GM12801 (cell line): ENCODE results near the gene PAXX.

ENCODE experiments used
- TF ChIP-seq, protein P1 (sequence below): IDR thresholded peaks from one replicate; pipeline ENCODE4 v1.5.1; 2011; ENCODE audit warnings: control low read depth; ENCODE audit not compliant: insufficient read length; ENCODE audit errors: extremely low read depth

PAXX gene

DNA sequence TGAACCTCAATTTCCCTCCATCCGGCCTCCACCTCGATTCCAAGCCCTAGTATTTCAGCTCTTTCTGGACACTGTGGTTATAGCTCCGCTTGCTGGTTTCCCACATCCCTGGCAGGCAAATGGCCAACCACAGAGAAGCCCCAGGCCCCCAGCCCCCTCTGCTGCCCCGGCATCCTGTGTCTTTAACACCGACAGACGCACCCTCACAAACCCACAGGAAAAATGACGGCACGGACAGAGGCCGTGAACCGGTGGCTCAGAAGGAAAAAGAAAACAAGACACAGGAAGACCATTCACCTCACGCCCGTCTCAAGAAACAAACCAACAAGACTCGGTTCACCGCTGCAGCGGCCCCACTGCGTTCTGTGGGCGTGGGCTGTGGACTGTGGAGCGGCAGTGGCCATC is 5.6 kb downstream of the PAXX start:
- TF ChIP-seq, protein P1, sequence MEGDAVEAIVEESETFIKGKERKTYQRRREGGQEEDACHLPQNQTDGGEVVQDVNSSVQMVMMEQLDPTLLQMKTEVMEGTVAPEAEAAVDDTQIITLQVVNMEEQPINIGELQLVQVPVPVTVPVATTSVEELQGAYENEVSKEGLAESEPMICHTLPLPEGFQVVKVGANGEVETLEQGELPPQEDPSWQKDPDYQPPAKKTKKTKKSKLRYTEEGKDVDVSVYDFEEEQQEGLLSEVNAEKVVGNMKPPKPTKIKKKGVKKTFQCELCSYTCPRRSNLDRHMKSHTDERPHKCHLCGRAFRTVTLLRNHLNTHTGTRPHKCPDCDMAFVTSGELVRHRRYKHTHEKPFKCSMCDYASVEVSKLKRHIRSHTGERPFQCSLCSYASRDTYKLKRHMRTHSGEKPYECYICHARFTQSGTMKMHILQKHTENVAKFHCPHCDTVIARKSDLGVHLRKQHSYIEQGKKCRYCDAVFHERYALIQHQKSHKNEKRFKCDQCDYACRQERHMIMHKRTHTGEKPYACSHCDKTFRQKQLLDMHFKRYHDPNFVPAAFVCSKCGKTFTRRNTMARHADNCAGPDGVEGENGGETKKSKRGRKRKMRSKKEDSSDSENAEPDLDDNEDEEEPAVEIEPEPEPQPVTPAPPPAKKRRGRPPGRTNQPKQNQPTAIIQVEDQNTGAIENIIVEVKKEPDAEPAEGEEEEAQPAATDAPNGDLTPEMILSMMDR, result no peak

DNA sequence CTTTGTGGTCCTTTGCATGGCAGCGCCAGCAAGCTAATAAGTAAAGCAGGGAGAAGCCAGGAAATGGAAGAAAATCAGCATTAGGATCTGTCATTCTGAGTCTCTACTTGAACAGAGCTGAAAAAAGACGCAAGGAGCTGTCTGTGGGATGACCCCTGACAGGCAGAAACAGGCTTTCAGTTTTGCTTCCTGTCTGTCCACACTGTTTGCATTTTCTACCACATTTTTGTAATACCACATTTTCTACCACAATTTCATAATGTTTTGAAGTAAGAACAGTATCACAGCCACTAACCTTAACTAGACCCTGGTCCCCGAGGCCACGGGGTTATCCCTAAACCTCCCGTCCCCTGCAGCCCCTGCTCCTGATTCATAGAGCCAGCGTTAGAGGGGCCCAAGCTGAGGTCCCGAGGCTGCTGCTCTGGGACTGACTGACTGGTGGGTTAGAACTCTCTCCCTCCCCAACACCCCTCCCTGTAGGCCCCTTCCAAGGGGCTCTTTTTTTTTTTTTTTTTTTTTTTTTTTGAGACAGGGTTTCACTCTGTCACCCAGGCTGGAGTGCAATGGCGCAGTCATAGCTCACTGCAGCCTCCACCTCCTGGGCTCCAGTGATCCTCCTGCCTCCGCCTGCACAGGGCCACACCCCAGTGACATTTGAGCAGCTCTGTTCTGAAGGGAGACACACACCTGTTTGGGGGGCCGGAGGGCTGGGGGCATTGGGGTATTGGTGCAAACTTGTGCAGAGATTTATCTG is 8.1 kb downstream of the PAXX start:
- TF ChIP-seq, protein P1, result no peak

DNA sequence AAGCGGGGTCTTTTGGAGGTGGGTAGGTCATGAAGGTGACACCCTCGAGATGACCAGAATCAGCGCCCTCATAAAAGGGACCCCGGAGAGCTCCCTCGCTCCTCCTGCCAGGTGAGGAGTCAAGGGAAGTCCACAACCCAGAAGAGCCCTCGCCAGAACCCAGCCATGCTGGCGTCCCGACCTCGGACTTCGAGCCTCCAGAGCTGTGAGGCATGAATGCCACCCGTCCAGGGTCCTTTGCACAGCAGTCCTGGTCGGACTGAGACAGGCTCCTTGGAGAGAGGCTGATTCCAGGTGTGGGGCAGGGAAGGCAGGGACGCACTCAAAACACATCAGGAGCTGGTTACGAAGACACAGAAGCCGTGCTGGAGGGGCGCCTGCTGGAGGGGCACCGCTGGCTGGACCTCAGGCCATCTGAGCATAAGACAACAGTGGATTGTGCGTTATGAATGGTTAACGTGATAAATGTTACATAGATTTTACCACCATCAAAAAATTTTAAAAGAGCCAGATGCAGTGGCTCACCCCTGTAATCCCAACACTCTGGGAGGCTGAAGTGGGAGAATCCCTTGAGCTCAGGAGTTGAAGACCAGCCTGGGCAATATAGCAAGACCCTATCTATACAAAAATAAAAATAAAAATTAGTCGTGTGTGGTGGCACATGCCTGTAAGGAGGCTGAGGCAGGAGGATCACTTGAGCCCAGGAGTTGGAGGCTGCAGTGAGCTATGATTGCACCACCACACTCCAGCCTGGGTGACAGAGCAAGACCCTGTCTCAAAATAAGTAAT is 9.8 kb downstream of the PAXX start:
- TF ChIP-seq, protein P1, result no peak

DNA sequence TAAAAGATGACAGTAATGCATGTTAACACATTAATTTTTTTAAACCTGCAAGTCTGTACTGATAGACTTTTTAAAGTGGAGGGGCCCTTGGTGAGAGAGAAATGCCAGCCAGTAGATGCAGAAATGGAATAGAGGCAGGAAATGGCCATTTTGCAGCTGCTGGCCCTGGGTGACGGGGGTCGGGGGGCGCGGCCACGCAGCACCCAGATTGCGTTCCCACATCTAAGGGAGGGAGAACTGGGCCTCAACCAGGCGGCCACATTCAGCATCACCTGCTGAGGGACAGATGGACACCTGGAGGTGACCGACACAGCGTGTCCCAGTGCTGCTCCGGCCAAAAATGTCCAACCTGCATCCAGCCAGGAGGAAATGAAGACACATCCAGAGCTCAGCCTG is 10.4 kb downstream of the PAXX start:
- TF ChIP-seq, protein P1, result no peak

DNA sequence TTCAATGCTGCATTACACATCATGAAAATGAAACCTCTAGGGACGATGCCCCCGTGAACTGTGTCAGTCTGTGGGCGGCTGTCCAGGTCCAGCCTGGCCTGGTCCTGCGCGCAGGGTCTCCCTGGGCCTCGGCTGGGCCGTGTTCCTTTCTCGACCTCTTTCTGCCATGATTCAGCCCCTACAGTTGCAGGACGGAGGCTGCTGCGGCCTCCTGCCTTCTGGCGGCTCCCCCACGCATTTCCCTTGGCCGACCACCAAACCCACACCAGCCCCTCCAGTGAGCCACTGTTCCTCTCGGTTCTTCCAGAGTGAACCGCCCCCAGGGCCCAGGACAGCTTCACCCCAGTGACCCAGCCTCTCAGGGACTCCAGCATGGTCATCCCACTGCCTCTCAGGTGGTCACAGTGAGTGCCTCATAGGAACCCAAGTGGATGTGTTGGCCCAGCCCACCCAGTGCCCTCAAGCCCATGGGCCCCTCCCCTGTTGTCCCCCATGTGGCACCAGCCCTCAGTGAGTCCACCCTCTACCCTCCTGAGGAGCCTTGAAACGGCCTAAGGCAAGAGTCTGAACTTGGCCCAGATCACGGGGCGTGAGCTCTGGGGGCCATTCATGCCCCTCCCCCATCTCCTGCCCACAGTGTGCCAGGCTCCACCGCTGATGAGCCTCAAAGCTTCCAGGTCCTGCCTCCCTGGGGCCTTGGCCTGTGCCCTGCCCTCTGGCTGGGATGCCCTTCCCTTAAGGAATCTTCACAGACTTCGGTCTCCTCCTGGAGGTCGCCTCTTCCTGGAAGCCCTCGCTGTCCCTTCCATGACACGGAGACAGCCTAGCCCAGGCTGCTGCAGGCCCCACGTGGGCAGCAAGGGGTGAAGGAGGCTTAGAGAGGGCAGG is 14.1 kb downstream of the PAXX start:
- TF ChIP-seq, protein P1, result no peak

DNA sequence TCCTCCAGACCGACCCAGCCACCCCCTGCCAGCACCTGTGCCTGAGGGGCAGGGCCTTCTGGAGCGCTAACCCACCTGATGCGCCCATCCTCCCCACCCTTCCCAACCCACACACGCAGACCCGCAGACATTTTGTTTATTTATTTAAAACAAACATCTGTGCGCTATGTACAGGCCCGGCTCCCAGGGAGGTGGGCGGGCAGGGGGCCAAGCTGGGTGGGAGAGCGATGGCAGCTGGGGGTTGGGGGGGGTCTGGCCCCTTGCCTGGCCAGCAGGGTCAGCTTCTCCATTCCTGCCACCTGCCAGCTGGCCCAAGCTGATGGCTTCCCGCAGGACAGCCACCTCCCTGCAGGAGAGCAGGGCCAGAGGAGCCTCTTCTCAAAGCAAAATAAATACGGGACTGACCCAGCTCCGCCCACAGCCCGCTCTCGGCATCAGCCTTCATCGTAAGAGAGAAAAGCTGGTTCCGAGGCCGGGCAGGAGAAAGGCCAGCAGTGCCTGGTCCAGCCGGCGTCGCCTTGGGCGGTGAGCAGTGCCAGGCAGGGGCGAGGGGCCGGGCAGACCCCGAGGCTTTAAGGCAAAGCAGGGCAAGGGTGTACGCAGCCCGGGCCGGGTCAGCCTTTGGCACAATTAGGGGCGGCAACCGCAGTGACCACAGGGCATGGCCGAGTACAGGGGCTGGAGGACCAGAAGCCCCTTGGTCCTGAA is 15.0 kb downstream of the PAXX start:
- TF ChIP-seq, protein P1, result no peak
